Measurements from ENCODE around the gene ZNF282.
A peak's percentile ranks its signal among the peaks of the same experiment; 100 is the strongest.

ZNF282 gene

GRCh38 chr7:149188213-149188612, 7.1 kb upstream of the ZNF282 start:
- DNase-seq: no peak
- in situ Hi-C loops (cut with MboI; ENCODE audit: low pct_unique_long_range_greater_than_20kb, low sequenced_read_pairs): no loop called here

DNA sequence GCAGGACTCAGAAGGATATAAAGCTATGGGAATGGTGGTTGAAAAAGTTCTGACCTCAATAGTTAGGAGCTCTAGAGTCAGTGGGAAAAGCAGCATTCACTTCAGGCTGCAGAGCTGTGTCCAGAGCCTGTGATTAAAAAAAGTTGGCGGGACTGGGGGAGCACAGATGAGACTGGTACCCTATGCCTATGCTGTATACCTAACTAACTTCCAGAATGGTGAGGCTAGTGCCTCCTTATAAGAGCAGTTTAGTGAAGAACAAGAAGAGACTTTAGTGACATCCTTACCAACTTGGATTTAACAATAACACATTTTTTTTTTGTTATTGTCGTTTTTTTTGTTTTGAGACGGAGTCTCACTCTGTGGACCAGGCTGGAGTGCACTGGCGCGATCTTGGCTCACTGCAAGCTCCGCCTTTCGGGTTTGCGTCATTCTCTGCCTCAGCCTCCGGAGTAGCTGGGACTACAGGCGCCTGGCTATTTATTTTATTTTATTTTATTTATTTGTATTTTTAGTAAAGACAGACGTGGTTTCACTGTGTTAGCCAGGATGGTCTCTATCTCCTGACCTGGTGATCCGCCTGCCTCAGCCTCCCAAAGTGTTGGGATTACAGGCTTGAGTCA, 6.6 kb upstream of the ZNF282 start:
- DNase-seq: no peak
- in situ Hi-C loops (cut with MboI; ENCODE audit: low pct_unique_long_range_greater_than_20kb, low sequenced_read_pairs): no loop called here

- DNase-seq: no peak
- in situ Hi-C loops (cut with MboI; ENCODE audit: low pct_unique_long_range_greater_than_20kb, low sequenced_read_pairs): no loop called here
These were observed 3.5 kb upstream of the ZNF282 start for GRCh38 chr7:149191851-149192250.

DNA sequence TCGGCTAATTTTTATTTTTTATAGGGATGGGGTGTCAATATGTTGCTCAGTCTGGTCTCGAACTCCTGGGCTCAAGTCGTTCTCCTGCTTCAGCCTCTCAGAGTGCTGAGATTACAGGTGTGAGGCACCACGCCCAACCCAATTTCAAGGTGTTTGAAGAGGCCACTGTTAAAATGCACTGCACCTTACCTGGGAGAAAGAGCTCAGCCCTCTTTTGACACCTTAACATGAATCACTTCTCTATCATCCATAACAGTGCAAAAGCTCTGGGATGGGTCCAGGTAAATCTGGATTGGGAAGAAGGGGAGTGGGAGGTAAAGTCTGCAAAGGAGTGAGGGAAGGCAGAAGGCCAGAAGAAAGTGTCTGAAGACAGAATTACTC, 557 bp upstream of the ZNF282 start:
- DNase-seq: no peak

DNA sequence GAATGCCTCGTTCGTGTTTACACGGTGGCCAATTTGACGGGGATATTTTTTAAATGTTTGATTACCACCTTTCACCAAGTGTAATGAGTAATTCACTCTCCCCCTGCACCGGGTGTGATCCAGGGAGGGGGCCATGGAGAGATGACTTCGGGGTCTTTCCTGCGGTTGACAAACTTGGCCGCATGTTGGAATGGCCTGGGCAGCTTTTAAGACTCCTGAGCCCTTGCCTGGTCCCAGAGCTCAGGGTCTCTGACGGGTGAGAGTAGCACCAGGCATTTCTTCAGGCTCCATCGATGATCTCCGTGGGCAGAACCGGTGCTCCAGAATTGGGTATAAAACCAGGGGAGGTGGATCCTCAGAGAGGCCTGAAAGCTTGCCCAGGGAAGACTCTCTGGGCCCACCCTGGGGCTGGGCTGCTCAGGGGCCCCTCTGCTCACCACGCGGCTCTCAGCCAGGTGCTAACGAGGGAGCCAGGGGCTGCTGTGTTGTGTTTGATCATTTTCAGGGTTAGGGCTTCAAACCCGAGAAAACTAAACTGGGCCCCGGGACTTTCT, 882 bp downstream of the ZNF282 start:
- in situ Hi-C loops (cut with MboI; ENCODE audit: low pct_unique_long_range_greater_than_20kb, low sequenced_read_pairs): no loop called here
- peak; percentile 34 for DNase-seq

More for the DNA sequence above, 557 bp upstream of the ZNF282 start:
- in situ Hi-C loops (cut with MboI; ENCODE audit: low pct_unique_long_range_greater_than_20kb, low sequenced_read_pairs): no loop called here

- in situ Hi-C loops (cut with MboI; ENCODE audit: low pct_unique_long_range_greater_than_20kb, low sequenced_read_pairs): no loop called here
- peak; percentile 16 for DNase-seq
These were observed 1.4 kb downstream of the ZNF282 start for GRCh38 chr7:149196705-149197171.

DNA sequence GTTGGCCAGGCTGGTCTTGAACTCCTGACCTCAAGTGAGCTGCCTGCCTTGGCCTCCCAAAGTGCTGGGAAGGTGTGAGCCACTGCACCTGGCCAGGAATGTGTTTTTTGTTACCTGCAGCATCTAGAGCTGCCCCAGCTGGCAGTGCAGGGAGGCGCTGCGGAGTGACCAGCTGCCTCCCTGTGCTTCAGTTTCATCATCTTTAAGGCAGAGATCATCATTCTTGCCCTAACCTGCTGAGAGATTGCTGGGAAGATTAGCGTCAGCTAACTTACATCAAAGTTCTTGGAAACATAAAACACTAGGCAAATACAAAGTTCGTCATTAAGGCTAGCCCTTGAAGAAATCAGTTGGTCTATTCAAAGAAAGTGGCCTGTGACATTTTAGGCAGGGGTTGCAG, 2.3 kb downstream of the ZNF282 start:
- DNase-seq: no peak
- in situ Hi-C loops (cut with MboI; ENCODE audit: low pct_unique_long_range_greater_than_20kb, low sequenced_read_pairs): no loop called here

GRCh38 chr7:149198161-149198816, 2.9 kb downstream of the ZNF282 start:
- no peak for DNase-seq
- in situ Hi-C loops (cut with MboI; ENCODE audit: low pct_unique_long_range_greater_than_20kb, low sequenced_read_pairs): no loop called here

GRCh38 chr7:149199234-149199995, 4.1 kb downstream of the ZNF282 start:
- no peak for DNase-seq
- in situ Hi-C loops (cut with MboI; ENCODE audit: low pct_unique_long_range_greater_than_20kb, low sequenced_read_pairs): no loop called here

- DNase-seq: no peak
- in situ Hi-C loops (cut with MboI; ENCODE audit: low pct_unique_long_range_greater_than_20kb, low sequenced_read_pairs): no loop called here
These were observed 7.5 kb downstream of the ZNF282 start for GRCh38 chr7:149202831-149203231.

DNA sequence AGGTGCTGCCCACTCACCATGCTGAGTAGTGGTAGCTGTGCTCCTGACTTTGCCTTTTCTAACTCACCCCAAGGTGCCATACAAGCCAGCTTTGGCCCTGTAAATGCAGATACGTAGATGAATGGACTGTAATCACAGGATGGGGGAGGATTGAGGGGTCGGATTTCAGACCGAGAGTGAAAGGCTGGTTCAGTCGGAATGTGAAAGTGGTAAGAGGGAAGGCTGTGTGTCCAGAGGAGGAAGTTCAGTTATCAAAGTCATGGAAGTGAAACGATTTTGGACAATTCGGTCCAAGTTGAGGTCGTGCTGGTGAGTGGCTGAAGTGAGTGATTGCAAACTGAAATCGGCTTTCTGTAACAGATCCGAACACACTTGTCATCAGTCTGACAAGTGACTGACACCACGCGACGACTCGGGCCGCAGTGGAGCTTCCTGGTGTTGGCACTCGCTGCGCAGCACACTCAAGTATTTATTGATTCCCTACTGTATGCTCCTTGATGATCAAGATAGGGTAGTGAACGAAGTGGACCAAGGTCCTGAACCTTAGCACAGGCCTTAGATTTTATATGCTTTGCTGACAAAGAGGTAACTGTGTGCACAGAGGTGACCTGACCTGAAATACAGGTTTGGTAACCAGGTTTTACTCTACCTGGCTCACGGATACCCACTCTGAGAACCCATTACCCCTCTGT, 10.5 kb downstream of the ZNF282 start:
- in situ Hi-C loops (cut with MboI; ENCODE audit: low pct_unique_long_range_greater_than_20kb, low sequenced_read_pairs): no loop called here
- no peak for DNase-seq

GRCh38 chr7:149207324-149208035, 12.1 kb downstream of the ZNF282 start:
- in situ Hi-C loops (cut with MboI; ENCODE audit: low pct_unique_long_range_greater_than_20kb, low sequenced_read_pairs): no loop called here
- DNase-seq: no peak

DNA sequence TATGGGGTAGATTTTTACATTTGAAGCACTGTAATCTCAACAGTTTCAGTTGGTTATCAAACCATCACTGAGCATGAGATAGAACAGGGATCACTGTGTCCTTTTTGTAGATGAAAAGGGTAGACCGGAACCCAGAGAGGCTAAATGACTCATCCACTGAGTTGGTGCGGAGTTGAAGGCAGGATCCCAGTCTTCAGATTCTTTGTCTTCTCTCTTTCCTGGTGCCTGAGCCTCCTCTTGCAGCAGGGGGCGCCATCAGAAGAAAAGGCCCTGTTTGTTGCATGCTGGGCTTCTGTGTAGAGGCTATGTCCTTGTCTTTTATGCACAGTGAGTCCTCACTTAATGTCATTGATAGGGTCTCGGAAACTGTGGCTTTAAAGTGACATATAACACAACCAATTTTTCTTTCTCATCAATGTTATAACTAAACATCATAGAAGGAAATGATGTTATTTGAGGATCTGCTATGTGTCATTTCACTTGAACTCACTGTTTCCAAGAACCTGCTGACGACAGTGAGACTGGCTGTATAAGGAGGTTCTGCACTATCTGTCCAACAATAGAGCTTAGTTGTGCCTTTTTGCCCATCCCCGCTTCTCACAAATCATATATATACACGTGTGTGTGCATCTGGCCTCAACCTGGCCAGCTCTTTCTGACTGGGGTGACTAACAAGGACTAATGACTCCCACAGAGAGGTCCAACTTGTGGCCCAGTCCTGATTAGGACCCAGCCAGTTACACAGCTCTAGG, 14.3 kb downstream of the ZNF282 start:
- DNase-seq: peak; percentile 71
- in situ Hi-C loops (cut with MboI; ENCODE audit: low pct_unique_long_range_greater_than_20kb, low sequenced_read_pairs): no loop called here

GRCh38 chr7:149210551-149210950, 15.2 kb downstream of the ZNF282 start:
- in situ Hi-C loops (cut with MboI; ENCODE audit: low pct_unique_long_range_greater_than_20kb, low sequenced_read_pairs): no loop called here

GRCh38 chr7:149214020-149214720, 18.8 kb downstream of the ZNF282 start:
- in situ Hi-C loops (cut with MboI; ENCODE audit: low pct_unique_long_range_greater_than_20kb, low sequenced_read_pairs): no loop called here
- DNase-seq: no peak

More at GRCh38 chr7:149210551-149210950, 15.2 kb downstream of the ZNF282 start:
- no peak for DNase-seq

- DNase-seq: no peak
- in situ Hi-C loops (cut with MboI; ENCODE audit: low pct_unique_long_range_greater_than_20kb, low sequenced_read_pairs): no loop called here
These were observed 21.1 kb downstream of the ZNF282 start for GRCh38 chr7:149216402-149216801.

DNA sequence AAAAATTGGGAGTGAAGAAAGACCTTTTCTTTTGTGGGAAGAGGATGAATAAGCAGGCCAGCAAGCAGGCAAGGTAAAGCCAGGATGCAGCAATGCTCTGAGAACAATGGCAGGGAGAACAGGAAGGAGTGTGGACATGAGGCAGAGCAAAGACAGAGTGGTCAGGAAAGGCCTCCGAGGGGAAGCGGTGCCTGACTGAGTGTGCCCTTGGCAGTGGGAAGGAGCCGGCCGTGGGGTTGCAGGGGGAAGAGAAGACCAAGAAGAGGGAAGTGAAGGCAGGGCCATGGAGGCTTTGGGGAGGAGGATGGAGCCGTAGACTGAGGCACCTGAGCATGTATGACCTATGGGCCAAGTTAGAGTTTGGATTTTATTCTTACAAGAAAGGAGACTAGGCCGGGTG, 22.2 kb downstream of the ZNF282 start:
- in situ Hi-C loops (cut with MboI; ENCODE audit: low pct_unique_long_range_greater_than_20kb, low sequenced_read_pairs): no loop called here
- no peak for DNase-seq
